Kidney (tissue), 14 donors: ENCODE measurements around the gene TMEM132C. TPM values are rescaled to one million over a fixed set of nuclear protein-coding genes. Genes with fewer than 3 reads are reported as not detected.
A peak's percentile ranks its signal among the peaks of the same experiment; 100 is the strongest.

Experiments
- DNase-seq, 5 donors: peaks; one replicate each; pipeline ENCODE4 v3.0.0-alpha.2; 2013 to 2020
- FAIRE-seq: peaks from 2 replicates; lab custom pipeline; 2012; peaks lifted over from hg19 to GRCh38; lab: Jason Lieb, UNC
- H3K27ac ChIP-seq, 2 donors: one replicate each; pipeline ENCODE4 v1.7.0; 2013; ENCODE audit warnings: low read depth in 2 of 2, low read length in 2 of 2, inconsistent platforms in 1 of 2
- H3K27me3 ChIP-seq: one replicate; pipeline ENCODE4 v1.7.1; 2013; ENCODE audit warnings: low read length, inconsistent platforms; ENCODE audit not compliant: control insufficient read depth, insufficient read depth
- H3K36me3 ChIP-seq, 3 donors: one replicate each; pipeline versions ENCODE4 v1.7.0 to v1.7.1; 2013; ENCODE audit warnings: low read length in 3 of 3, control low read depth in 1 of 3, inconsistent platforms in 1 of 3; ENCODE audit not compliant: insufficient read depth in 3 of 3, control insufficient read depth in 2 of 3
- H3K4me1 ChIP-seq, 3 donors: one replicate each; pipeline versions ENCODE4 v1.7.0 to v1.7.1; 2013; ENCODE audit warnings: low read length in 3 of 3, inconsistent platforms in 1 of 3, low read depth in 1 of 3; ENCODE audit not compliant: control insufficient read depth in 2 of 3, insufficient read depth in 2 of 3
- H3K4me3 ChIP-seq, 3 donors: one replicate each; pipeline versions ENCODE4 v1.7.0 to v1.8.1; 2013; ENCODE audit warnings: low read length in 3 of 3, control low read depth in 1 of 3, inconsistent platforms in 1 of 3
- H3K9ac ChIP-seq, 3 donors: one replicate each; pipeline versions ENCODE4 v1.7.0 to v1.7.1; 2013; ENCODE audit warnings: low read length in 3 of 3, control low read depth in 1 of 3, inconsistent platforms in 1 of 3
- H3K9me3 ChIP-seq, 3 donors: one replicate each; pipeline versions ENCODE4 v1.7.0 to v1.7.1; 2013; ENCODE audit warnings: low read length in 3 of 3, control low read depth in 1 of 3, inconsistent platforms in 1 of 3; ENCODE audit not compliant: control insufficient read depth in 2 of 3, insufficient read depth in 1 of 3
- intact Hi-C: fragments of 100-400 bp; cut with DNase I; formaldehyde crosslinking; loops from one replicate; pipeline ENCODE4 v1.11.1; 2022
- polyA plus RNA-seq: library from polyadenylated mRNA; stranded (reverse); fragments of 350-450 nt; fragmentation: Illumina TruSeq; extraction: RNeasy Lipid Tissue Mini Kit (QIAGEN cat#74804); gene quantifications from one replicate; pipeline ENCODE4 v1.2.3, GENCODE V29; 2014; ENCODE audit warnings: low read depth, low replicate concordance; ENCODE audit not compliant: insufficient read depth
- total RNA-seq: library from RNA; stranded (reverse); fragmentation: NEBNext Ultra II Directional; extraction: Animal tissue kit (Norgen Biotek cat#: 25700); gene quantifications from one replicate; pipeline ENCODE4 v1.2.1, GENCODE V29; 2021
- TF ChIP-seq, protein P1 (sequence below): IDR thresholded peaks from 3 replicates; pipeline ENCODE4 v1.5.1; 2012; ENCODE audit warnings: mild to moderate bottlenecking, moderate library complexity, borderline replicate concordance; ENCODE audit not compliant: insufficient read depth; ENCODE audit errors: extremely low read depth
- donor health status: control.
- donor health status: control.
- donor health status: control.
- donor health status: control.
- donor health status: control.
- donor health status: DM: yes; HTN: yes; CAD: no.
- donor health status: Normal renal cell carcinoma (clear cell type).

Gene TMEM132C
- total and polyA plus RNA-seq, 2 donors from 2014 or later: 0.28 to 0.75 TPM

DNA sequence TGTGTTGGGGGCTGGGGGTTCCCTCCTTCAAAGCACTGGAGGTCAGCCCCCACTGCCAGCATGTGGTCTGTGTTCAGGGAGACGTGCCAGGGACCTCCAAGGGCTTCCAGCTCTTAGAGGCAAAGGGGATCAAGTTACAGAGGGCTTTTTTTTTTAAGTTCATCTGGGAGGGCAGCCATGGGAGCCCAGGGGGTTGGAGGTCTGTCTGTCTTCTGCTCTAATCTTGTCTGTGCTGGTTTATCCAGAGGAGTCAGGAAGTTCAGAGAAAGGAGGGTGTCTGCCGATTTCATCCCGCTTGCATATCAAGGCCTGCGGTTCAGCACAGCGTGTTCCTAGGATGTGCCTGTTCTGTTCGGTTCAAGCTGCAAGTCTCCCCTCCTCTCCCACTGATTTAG, 72.2 kb downstream of the TMEM132C start:
- FAIRE-seq (no peak), DNase-seq (peak in 4 of 5 donors; percentile 20 to 69 (median 46))
- peaks cover 0 to 3% (median 0%) of the 10 kb centered on the region in 3 donors for H3K4me1 ChIP-seq
- no peak overlapping the region for H3K9ac ChIP-seq
- H3K9me3 ChIP-seq: no peaks in the 10 kb centered on the region
- H3K27ac ChIP-seq: no peak overlapping the region
- intact Hi-C loops: no loop called here
- no peaks in the 10 kb centered on the region for H3K36me3 ChIP-seq
- no peaks in the 10 kb centered on the region for H3K27me3 ChIP-seq
- TF ChIP-seq, protein P1, sequence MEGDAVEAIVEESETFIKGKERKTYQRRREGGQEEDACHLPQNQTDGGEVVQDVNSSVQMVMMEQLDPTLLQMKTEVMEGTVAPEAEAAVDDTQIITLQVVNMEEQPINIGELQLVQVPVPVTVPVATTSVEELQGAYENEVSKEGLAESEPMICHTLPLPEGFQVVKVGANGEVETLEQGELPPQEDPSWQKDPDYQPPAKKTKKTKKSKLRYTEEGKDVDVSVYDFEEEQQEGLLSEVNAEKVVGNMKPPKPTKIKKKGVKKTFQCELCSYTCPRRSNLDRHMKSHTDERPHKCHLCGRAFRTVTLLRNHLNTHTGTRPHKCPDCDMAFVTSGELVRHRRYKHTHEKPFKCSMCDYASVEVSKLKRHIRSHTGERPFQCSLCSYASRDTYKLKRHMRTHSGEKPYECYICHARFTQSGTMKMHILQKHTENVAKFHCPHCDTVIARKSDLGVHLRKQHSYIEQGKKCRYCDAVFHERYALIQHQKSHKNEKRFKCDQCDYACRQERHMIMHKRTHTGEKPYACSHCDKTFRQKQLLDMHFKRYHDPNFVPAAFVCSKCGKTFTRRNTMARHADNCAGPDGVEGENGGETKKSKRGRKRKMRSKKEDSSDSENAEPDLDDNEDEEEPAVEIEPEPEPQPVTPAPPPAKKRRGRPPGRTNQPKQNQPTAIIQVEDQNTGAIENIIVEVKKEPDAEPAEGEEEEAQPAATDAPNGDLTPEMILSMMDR: no peak
- H3K4me3 ChIP-seq: no peak overlapping the region

DNA sequence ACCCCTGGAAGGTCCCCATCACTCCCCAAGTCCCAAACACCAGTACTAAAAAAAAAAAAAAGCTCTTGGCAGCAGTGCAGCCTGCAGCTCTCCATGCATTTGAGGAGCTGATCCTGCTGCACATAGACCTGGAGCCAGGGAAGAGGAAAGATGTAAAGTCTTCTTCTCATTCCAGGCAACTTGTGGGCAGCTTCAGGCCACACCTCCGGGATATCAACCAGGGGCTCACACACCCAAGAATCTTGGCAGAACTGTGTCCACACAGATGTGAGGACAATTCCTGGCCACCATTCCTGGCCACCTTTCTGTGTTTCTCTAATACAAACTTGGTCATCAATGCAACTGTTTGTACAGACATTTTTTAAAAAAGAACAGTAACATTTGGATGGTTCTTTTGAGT, 72.7 kb downstream of the TMEM132C start:
- Histone ChIP-seq H3K9me3 (no peaks in the 10 kb centered on the region), H3K27me3 (no peaks in the 10 kb centered on the region), H3K27ac (no peak overlapping the region), H3K4me1 (peaks cover 0 to 3% (median 0%) of the 10 kb centered on the region in 3 donors), H3K9ac (no peak overlapping the region), H3K36me3 (no peaks in the 10 kb centered on the region), H3K4me3 (no peak overlapping the region)
- TF ChIP-seq, protein P1: no peak
- intact Hi-C loops: no loop called here
- FAIRE-seq (no peak), DNase-seq (no peak)

- peaks cover 0 to 9% (median 0%) of the 10 kb centered on the region in 3 donors for H3K9me3 ChIP-seq
- no peaks in the 10 kb centered on the region for H3K4me1 ChIP-seq
- no peak overlapping the region for H3K4me3 ChIP-seq
- no peaks in the 10 kb centered on the region for H3K27me3 ChIP-seq
- no peaks in the 10 kb centered on the region for H3K36me3 ChIP-seq
- peak in 3 of 5 donors; percentile 43 to 60 (median 52) for DNase-seq
- TF ChIP-seq, protein P1: no peak
- no peak overlapping the region for H3K27ac ChIP-seq
- no peak overlapping the region for H3K9ac ChIP-seq
- intact Hi-C loops: no loop called here
- FAIRE-seq: no peak
Observed at GRCh38 chr12:128353301-128353700, 86.3 kb downstream of the TMEM132C start.

DNA sequence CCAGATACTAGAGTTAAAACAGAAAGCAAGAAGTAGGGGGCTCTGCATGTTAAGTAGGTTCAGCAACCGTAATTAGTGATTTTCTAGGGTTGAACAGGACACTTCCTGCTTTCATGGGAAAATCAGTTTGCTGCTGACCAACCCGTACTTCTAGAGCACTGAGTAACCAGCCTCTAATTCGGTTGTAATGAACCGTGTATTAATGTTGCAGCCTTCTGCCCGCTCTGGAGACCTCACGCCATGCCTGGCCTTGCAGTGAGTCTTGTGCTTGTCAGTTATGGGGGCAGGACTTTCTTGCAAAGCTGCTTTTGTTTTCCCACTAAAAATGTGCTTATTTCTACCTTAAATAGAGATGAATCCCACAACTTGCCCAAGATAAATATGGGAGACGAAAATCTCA, 89.6 kb downstream of the TMEM132C start:
- TF ChIP-seq, protein P1: no peak
- Histone ChIP-seq H3K4me3 (no peak overlapping the region), H3K4me1 (no peaks in the 10 kb centered on the region), H3K9ac (no peak overlapping the region), H3K27me3 (no peaks in the 10 kb centered on the region), H3K27ac (no peak overlapping the region), H3K9me3 (peaks cover 0 to 7% (median 0%) of the 10 kb centered on the region in 3 donors), H3K36me3 (no peaks in the 10 kb centered on the region)
- peak in 1 of 5 donors; percentile 23 for DNase-seq
- intact Hi-C loops: no loop called here
- FAIRE-seq: no peak
